GM21786 (cell line): Measurements from ENCODE around the gene LCN6.
"Not testable (repeated sequence)": the region's sequence is repeated elsewhere in the genome, so short reads cannot be mapped to it uniquely, and the experiment has no call there.

Source experiments
- ATAC-seq: cut with Tn5 transposase; IDR thresholded peaks from one replicate; pipeline ENCODE4 v1.9.1; 2021; ENCODE audit not compliant: unreplicated experiment

The LCN6 gene

GRCh38 chr9:136784249-136784996 lies 36.1 kb upstream of the LCN6 start:
- ATAC-seq: no peak

GRCh38 chr9:136782452-136782851 lies 34.1 kb upstream of the LCN6 start:
- ATAC-seq: no peak

- ATAC-seq: no peak
Observed at GRCh38 chr9:136779808-136780207, 31.5 kb upstream of the LCN6 start.

GRCh38 chr9:136777359-136777758 lies 29.0 kb upstream of the LCN6 start:
- ATAC-seq: no peak

GRCh38 chr9:136776947-136777346 lies 28.6 kb upstream of the LCN6 start:
- ATAC-seq: no peak

GRCh38 chr9:136775191-136775590 lies 26.9 kb upstream of the LCN6 start:
- ATAC-seq: no peak

GRCh38 chr9:136774416-136775045 lies 26.2 kb upstream of the LCN6 start:
- ATAC-seq: no peak

GRCh38 chr9:136773386-136774044 lies 25.2 kb upstream of the LCN6 start:
- ATAC-seq: no peak

GRCh38 chr9:136771907-136772415 lies 23.6 kb upstream of the LCN6 start:
- ATAC-seq: no peak

GRCh38 chr9:136769710-136770191 lies 21.4 kb upstream of the LCN6 start:
- ATAC-seq: no peak

- not testable (repeated sequence) for ATAC-seq
Observed at GRCh38 chr9:136766410-136767120, 18.2 kb upstream of the LCN6 start.

- ATAC-seq: peak; percentile 48
Observed at GRCh38 chr9:136765745-136766409, 17.6 kb upstream of the LCN6 start.

GRCh38 chr9:136765041-136765440 lies 16.7 kb upstream of the LCN6 start:
- no peak for ATAC-seq

- ATAC-seq: no peak
Observed at GRCh38 chr9:136764301-136764891, 16.1 kb upstream of the LCN6 start, which contains the start of gene LCN15. Gene LCN15, minus strand, starts transcription at chr9:136764518. Its CDS starts 30 bp downstream, at chr9:136764488.

GRCh38 chr9:136763649-136764035 lies 15.3 kb upstream of the LCN6 start:
- no peak for ATAC-seq

- no peak for ATAC-seq
Observed at GRCh38 chr9:136762915-136763648, 14.8 kb upstream of the LCN6 start.

GRCh38 chr9:136762221-136762691 lies 13.9 kb upstream of the LCN6 start:
- ATAC-seq: no peak

GRCh38 chr9:136761545-136761981 lies 13.2 kb upstream of the LCN6 start:
- ATAC-seq: no peak

GRCh38 chr9:136760834-136761544 lies 12.7 kb upstream of the LCN6 start:
- ATAC-seq: not testable (repeated sequence)
